K562 (cell line): ENCODE results near the gene LTA. TPM values are rescaled to one million over a fixed set of nuclear protein-coding genes. Genes with fewer than 3 reads are reported as not detected.

Experiments
- CREB5 ChIP-seq: fragments of 250-450 bp; sonication (Bioruptor Pico); IDR thresholded peaks from 2 replicates; pipeline ENCODE4 v1.5.0; 2020; ENCODE audit warnings: mild to moderate bottlenecking
- ELF4 ChIP-seq: fragments of 450-650 bp; formaldehyde crosslinking; IDR thresholded peaks from 2 replicates; pipeline ENCODE4 v1.4.0; 2022; ENCODE audit warnings: missing genetic modification characterization
- KDM1A ChIP-seq, 2 experiments: fragments of 450-650 bp; IDR thresholded peaks; 2 replicates each; pipeline ENCODE4 v1.6.1; 2016; ENCODE audit warnings: mild to moderate bottlenecking in 2 of 2
- LEF1 ChIP-seq: fragments of 450-650 bp; IDR thresholded peaks from 2 replicates; pipeline ENCODE4 v1.6.1; 2016; ENCODE audit warnings: mild to moderate bottlenecking
- MITF ChIP-seq: IDR thresholded peaks from 2 replicates; pipeline ENCODE4 v1.6.1; 2014; ENCODE audit warnings: antibody characterized with exemption
- MXI1 ChIP-seq: IDR thresholded peaks from 2 replicates; pipeline ENCODE4 v1.6.1; 2011; ENCODE audit warnings: low read depth, mild to moderate bottlenecking, improper control_type of control experiment, low read length
- MYC ChIP-seq, 2 experiments: fragments of 250-450 bp in 1 of 2; sonication (Bioruptor Pico) in 1 of 2; IDR thresholded peaks; 2 replicates each; pipeline versions ENCODE4 v1.5.1 to v1.6.1; 2012 to 2021; ENCODE audit warnings: low read depth in 2 of 2, borderline replicate concordance in 1 of 2, improper control_type of control experiment in 1 of 2, low read length in 1 of 2, mild to moderate bottlenecking in 1 of 2, moderate library complexity in 1 of 2
- NR2C1 ChIP-seq, 2 experiments: fragments of 450-650 bp; IDR thresholded peaks; 2 replicates each; pipeline ENCODE4 v1.6.1; 2017; ENCODE audit warnings: mild to moderate bottlenecking in 2 of 2, antibody characterized with exemption in 1 of 2, inconsistent platforms in 1 of 2, missing compliant biosample characterization in 1 of 2, missing genetic modification characterization in 1 of 2
- PHF20 ChIP-seq: fragments of 450-650 bp; IDR thresholded peaks from 2 replicates; pipeline ENCODE4 v1.6.1; 2018; ENCODE audit not compliant: partially characterized antibody
- PML ChIP-seq: IDR thresholded peaks from 2 replicates; pipeline ENCODE4 v1.6.1; 2012; ENCODE audit warnings: low read length, inconsistent platforms
- THRA ChIP-seq: fragments of 450-650 bp; IDR thresholded peaks from 2 replicates; pipeline ENCODE4 v1.6.1; 2017; ENCODE audit warnings: mild to moderate bottlenecking, moderate library complexity
- polyA plus RNA-seq, 8 experiments: library from polyadenylated mRNA; depleted of rRNA in 4 of 8; stranded (reverse) in 5 of 8; unstranded in 3 of 8; fragments of >200 nt; fragmentation: Nextera tagmentation in 2 of 8; fragmentation: Illumina TruSeq in 1 of 8; extraction: Ambion mirVana in 2 of 8; extraction: Trizol in 1 of 8; gene quantifications; 2 replicates each; pipeline versions ENCODE4 v1.2.1 to v1.2.3, GENCODE V29; 2011 to 2014; ENCODE audit warnings: inconsistent platforms in 1 of 8, missing spikeins in 1 of 8
- total RNA-seq, 7 experiments: library from RNA; depleted of rRNA in 6 of 7; stranded (reverse); fragments of >200 nt in 6 of 7; fragmentation: Illumina TruSeq in 2 of 7; extraction: Trizol in 2 of 7; gene quantifications; 2 replicates each; pipeline versions ENCODE4 v1.2.1 to v1.2.3, GENCODE V29; 2011 to 2021; ENCODE audit warnings: low replicate concordance in 1 of 7
- TF ChIP-seq, protein P1 (sequence below): fragments of 450-650 bp; IDR thresholded peaks from 2 replicates; pipeline ENCODE4 v1.6.1; 2016; ENCODE audit warnings: low read depth
- TF ChIP-seq, protein P2 (sequence below), 2 experiments: fragments of 450-650 bp in 1 of 2; sonication (generic) in 1 of 2; formaldehyde crosslinking; conservative IDR thresholded peaks; 2 replicates each; pipeline versions ENCODE4 v1.4.0 to v1.8.1; 2020 to 2022; ENCODE audit warnings: mild to moderate bottlenecking in 1 of 2, missing genetic modification reagents in 1 of 2

Gene LTA
- total and polyA plus RNA-seq, 9 of the 15 experiments (the other 6 are each of a cell fraction or from before 2014, with no cell fraction given), result 0.80 TPM; not detected in 8

GRCh38 chr6:31546958-31547726 lies 24.9 kb upstream of the LTA start, which contains the start of gene NFKBIL1 (continued):
- no peak for TF ChIP-seq CREB5 (CRISPR knock-in tag)
- TF ChIP-seq, protein P1, sequence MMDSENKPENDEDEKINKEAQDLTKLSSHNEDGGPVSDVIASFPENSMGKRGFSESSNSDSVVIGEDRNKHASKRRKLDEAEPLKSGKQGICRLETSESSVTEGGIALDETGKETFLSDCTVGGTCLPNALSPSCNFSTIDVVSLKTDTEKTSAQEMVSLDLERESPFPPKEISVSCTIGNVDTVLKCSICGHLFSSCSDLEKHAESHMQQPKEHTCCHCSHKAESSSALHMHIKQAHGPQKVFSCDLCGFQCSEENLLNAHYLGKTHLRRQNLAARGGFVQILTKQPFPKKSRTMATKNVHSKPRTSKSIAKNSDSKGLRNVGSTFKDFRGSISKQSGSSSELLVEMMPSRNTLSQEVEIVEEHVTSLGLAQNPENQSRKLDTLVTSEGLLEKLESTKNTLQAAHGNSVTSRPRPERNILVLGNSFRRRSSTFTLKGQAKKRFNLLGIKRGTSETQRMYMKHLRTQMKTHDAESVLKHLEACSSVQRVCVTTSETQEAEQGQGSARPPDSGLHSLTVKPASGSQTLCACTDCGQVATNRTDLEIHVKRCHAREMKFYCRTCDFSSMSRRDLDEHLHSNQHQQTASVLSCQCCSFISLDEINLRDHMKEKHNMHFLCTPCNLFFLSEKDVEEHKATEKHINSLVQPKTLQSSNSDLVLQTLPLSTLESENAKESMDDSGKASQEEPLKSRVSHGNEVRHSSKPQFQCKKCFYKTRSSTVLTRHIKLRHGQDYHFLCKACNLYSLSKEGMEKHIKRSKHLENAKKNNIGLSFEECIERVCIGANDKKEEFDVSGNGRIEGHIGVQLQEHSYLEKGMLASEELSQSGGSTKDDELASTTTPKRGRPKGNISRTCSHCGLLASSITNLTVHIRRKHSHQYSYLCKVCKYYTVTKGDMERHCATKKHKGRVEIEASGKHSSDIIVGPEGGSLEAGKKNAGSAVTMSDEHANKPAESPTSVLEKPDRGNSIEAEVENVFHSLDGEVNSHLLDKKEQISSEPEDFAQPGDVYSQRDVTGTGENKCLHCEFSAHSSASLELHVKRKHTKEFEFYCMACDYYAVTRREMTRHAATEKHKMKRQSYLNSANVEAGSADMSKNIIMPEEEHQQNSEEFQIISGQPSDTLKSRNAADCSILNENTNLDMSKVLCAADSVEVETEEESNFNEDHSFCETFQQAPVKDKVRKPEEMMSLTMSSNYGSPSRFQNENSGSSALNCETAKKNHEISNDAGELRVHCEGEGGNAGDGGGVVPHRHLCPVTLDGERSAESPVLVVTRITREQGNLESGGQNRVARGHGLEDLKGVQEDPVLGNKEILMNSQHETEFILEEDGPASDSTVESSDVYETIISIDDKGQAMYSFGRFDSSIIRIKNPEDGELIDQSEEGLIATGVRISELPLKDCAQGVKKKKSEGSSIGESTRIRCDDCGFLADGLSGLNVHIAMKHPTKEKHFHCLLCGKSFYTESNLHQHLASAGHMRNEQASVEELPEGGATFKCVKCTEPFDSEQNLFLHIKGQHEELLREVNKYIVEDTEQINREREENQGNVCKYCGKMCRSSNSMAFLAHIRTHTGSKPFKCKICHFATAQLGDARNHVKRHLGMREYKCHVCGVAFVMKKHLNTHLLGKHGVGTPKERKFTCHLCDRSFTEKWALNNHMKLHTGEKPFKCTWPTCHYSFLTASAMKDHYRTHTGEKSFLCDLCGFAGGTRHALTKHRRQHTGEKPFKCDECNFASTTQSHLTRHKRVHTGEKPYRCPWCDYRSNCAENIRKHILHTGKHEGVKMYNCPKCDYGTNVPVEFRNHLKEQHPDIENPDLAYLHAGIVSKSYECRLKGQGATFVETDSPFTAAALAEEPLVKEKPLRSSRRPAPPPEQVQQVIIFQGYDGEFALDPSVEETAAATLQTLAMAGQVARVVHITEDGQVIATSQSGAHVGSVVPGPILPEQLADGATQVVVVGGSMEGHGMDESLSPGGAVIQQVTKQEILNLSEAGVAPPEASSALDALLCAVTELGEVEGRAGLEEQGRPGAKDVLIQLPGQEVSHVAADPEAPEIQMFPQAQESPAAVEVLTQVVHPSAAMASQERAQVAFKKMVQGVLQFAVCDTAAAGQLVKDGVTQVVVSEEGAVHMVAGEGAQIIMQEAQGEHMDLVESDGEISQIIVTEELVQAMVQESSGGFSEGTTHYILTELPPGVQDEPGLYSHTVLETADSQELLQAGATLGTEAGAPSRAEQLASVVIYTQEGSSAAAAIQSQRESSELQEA, result peak; percentile 58; the same call in 1 of the 2 replicates
- 0 out of 2 replicates have a peak, but pooled peaks have one; percentile 8 for TF ChIP-seq LEF1
- peak; percentile 75 for TF ChIP-seq PML
- peak; percentile 93 for TF ChIP-seq MYC (IDR thresholded peaks at IDR 0.05; ENCODE audit: low read depth, low read length)
- TF ChIP-seq MYC (CRISPR knock-in tag; IDR thresholded peaks at IDR 0.05; ENCODE audit: borderline replicate concordance, low read depth), result no peak
- peak; percentile 94 for TF ChIP-seq NR2C1 (IDR thresholded peaks at IDR 0.05)
- TF ChIP-seq NR2C1 (tag; IDR thresholded peaks at IDR 0.05), result peak; percentile 97
- TF ChIP-seq, protein P2, sequence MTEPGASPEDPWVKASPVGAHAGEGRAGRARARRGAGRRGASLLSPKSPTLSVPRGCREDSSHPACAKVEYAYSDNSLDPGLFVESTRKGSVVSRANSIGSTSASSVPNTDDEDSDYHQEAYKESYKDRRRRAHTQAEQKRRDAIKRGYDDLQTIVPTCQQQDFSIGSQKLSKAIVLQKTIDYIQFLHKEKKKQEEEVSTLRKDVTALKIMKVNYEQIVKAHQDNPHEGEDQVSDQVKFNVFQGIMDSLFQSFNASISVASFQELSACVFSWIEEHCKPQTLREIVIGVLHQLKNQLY (CRISPR knock-in tag; conservative IDR thresholded peaks at IDR 0.05), result no peak
- TF ChIP-seq MITF, result no peak
- TF ChIP-seq ELF4 (CRISPR knock-in tag), result 0 out of 2 replicates have a peak, but pooled peaks have one; percentile 65
- no peak for TF ChIP-seq THRA
- TF ChIP-seq MXI1, result peak; percentile 57; the same call in 1 of the 2 replicates
- TF ChIP-seq KDM1A (IDR thresholded peaks at IDR 0.05), result peak; percentile 81 to 82
- TF ChIP-seq PHF20, result peak; percentile 90
- TF ChIP-seq, all 486 proteins: peak for 203
